ENCODE results near the gene ARHGEF1.
"Not testable (repeated sequence)": the region's sequence is repeated elsewhere in the genome, so short reads cannot be mapped to it uniquely, and the experiment has no call there.

ARHGEF1 gene

DNA sequence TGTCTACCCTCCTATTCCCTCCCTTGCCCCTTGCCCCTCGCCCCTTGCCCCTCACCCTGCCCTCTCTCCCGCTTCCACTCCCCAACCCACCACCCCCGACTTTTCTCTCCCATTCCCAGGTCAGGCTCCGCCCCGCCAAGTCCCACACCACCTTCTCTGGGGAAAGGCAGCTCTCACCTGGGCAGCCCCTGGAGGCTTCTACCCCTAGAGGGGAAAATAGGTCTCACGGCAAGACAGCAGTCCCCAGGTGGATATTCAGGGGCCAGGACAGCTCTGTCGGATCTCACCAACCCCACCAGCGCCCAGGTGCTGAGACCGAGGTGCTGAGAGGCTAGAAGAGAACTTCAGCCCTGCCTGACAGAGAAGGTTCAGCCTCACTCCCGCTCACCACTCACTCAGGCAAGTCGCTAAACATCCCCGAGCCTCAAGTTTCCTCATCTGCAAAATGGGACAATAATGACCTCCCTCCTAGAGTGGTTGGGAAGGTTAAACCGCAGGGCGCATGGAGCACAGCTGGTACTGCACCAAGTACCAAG lies 46.6 kb downstream of the ARHGEF1 start:
- H3K4me3 ChIP-seq (ENCODE audit: low read depth, low read length), result no peak overlapping the region

DNA sequence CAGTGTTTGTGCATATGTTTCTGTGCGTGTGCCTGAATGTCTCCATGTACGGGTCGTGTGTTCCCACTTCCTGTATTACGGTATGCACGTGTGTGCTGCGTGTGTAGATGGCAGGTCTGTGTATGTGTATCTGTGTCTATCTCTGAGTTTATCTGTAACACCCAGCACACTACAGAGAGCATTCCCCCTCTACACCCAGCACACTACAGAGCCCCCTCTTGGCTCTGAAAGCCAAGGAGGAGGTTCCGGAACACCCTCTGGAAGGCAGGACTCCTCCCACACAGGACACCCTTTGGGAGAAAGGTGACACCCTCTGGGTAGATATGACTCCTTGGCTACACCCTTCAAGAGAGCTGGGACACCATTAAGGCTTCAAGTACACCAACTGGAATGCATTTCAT lies 47.3 kb downstream of the ARHGEF1 start:
- H3K4me3 ChIP-seq (ENCODE audit: low read depth, low read length), result no peak overlapping the region

DNA sequence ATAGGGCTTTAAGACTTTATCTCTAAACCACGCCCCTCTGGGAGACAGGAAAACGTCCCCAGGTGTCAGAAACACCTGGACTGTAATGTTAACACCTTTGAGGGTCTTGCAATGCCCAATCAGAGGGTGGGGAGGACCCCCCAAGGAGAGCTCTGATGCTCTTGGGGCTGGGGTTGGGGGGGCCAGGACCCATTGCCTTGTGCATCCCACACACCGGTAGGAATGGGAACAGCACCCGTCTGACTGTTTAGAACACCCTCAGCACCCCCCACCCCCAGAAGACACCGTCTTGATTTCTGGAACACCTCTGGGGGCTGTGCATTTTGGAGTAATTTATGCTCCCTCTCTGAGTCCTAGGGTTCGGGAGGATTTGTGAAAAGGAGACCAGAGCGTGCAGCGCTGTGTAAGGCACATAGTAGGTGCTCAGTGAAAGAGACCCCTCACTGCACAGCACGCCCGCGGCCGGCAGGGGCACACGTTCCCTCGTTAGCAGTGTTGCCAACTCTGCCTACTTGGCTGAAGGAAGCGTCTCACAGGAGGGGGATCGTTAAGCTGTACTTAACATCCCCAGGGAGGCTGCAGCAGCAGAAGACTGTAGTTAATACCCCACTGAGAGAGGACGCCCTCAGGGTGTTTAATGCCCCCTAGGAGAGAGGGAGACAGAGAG lies 48.1 kb downstream of the ARHGEF1 start:
- H3K4me3 ChIP-seq (ENCODE audit: low read depth, low read length), result no peak overlapping the region

DNA sequence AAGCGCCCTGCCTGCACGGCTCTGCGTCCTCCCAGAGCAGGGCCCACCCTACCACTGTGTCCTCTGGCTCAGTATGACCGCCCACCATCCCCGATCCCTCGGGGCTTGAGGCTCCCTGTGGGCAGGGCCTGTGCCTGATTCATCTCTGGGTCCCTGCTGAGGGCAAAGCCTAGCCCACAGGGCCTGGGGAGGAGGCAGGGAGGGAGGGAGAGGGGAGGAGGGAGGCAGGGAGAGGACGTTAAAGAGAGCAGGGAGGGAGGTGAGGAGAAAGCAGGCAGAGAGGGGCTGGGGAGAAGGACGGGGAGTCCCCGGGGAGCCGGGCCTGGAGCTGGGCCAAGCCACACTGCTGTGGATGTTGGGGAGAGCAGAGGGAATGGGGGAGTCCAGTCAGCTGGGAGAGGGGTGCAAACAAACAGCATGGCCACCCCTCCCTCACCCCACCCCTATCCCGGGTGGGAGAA lies 49.3 kb downstream of the ARHGEF1 start:
- H3K4me3 ChIP-seq (ENCODE audit: low read depth, low read length), result no peak overlapping the region

DNA sequence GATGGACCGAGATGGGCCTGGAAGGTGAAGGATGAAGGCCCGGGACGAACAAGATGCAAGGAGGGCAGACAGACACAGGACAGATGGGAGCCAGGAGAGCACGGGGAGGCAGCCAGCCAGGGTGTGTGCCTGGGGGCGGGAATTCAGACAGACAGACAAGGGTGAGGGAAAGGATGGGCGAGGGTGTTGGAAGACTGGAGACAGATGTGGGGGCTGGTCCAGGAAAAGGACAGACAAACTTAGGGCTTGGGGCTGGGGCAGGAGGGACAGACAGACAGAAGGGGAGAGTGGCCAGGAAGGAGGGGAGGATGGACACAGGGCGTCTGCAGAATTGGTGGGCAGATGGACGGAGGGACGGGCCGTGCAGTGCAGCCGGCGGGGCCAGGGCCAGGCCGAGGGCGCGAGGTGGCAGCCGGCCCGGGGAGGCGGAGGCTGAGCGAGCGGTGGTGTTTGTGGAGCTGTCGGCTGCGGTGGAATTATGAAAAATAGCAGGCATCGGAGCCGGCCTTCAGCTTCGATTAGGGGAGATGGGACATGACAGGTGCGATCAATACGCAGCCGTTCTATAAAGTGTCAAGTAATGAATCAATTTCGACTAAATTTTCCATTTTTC lies 49.8 kb downstream of the ARHGEF1 start:
- no peak overlapping the region for H3K4me3 ChIP-seq (ENCODE audit: low read depth, low read length)

DNA sequence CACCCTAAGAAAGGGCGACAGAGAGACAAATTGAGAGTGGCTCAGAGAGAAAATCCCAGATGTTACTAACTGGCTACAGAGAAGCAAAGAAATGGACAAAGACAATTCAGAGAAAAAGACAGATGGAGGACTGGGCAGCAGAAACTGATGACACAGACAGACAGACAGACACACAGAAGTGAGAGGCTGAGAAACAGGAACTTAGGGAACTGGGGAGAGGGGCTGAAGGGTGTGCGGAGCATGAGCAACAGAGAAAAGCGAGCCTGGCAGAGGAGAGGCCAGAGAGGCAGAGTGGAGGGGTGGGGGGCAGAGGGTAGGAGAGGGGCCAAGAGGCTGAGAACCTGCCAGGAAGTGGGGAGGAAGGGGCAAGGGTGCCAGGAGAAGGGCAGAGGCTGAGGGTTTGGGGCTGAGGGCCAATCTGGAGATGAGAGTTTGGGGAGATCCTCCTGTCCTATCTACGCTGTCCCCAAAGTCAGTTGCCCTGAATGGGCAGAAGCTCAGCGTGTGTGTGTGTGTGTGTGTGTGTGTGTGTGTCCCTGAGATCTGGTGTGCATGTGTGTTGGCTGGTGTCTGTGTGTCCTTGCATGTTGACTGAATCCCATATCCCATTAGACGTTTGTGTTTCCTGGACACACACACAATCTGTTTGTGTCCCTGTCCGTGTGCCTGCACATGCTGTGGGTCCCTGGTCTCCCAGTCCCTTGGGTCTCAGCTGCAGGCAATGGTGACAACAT lies 50.9 kb downstream of the ARHGEF1 start:
- H3K4me3 ChIP-seq (ENCODE audit: low read depth, low read length), result no peak overlapping the region

DNA sequence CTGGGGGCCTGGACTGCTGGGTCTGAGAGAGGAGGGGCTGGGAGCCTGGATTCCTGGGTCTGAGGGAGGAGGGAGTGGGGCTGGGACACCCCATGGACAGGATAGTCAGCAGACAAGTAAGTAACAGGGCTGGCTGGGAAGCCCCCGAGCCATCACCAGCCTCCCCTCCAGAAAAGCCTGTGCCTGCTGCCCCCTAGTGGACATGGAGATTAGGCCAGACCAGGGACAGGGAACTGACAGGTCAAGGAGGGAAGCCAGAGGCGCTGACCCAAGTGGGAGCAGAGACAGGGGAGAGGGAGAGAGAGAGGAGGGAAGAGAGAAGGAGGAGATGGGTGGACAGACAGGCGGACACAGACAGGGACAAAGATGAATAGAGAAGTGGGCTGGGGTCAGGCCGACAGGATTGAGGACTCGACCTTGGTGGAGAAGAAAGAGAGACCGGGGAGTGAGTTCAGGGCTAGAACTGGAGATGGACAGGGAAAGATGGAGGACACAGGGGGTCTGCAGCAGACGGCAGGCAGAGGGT lies 51.9 kb downstream of the ARHGEF1 start:
- no peak overlapping the region for H3K4me3 ChIP-seq (ENCODE audit: low read depth, low read length)

DNA sequence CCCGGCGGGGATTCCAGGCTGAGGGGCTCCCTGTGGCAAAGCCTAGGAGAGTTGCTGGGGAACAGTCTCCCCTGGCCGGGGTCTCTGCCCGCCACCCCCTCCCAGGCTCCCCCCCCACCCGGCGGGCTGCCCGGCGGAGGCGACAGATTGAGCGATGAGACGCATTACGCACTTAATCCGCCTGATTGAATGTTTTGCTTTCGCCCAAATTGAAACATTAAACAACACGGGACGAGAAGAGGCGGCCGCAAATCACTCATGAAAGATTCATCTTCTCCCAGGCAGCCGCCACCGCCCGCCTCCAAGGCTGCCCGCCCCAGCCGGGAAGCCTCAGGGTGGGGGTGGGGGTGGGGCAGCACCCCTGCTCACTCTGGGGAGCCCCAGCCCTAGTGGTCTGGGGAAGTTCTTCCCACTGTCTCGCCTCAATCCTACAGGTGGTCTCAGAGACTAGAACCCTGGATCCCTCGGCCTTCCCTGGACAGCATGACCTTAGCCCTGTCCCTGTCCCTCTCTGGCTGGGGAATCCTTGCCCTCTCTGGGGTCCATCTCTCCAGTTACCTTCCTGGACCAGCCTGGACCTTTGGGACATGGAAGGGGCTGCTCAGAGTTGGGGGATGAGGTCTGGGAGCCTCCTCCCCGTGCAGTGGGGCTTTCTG lies 52.9 kb downstream of the ARHGEF1 start:
- H3K4me3 ChIP-seq (ENCODE audit: low read depth, low read length), result no peak overlapping the region

DNA sequence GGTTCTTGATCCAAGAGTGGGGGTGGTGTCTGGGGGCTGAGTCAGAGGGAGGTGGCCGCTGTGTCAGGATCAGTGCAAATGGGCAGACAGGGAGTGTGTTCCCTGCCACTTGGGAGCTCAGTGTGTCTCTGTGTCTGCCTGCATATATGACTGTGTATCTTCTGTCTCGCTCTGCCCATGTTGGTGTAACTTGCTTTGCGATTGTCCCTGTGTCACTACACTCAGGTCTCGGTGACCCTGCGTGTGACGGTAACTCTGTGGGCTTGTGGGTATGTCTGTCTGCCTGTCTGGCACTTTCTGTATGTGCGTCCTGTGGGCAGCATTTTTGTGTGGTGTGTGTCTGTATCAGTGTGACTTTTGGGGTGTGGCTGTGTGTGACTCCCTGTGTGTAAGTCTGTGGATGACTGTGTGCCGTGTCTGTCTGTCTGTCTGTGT lies 53.4 kb downstream of the ARHGEF1 start:
- no peak overlapping the region for H3K4me3 ChIP-seq (ENCODE audit: low read depth, low read length)

DNA sequence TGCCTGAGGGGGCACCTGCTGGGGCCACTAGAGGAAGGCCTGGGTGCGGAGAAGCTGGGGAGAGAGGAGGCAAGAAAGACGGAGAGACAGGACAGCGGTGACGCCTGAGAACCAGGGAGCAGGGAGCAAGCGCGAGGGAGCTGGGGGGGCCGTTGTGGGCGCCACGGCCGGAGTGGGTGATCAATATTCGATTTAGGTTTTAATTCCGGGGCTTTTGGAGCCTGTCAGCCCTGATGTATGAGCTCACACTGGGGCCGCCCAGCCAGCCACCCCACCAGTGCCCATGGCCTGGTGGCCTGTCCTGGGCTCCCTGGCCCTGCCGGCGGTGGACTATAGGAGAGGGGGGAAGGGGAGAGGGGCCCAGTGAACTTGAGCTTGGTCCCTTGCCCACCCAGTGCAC lies 54.0 kb downstream of the ARHGEF1 start:
- H3K4me3 ChIP-seq (ENCODE audit: low read depth, low read length), result no peak overlapping the region

DNA sequence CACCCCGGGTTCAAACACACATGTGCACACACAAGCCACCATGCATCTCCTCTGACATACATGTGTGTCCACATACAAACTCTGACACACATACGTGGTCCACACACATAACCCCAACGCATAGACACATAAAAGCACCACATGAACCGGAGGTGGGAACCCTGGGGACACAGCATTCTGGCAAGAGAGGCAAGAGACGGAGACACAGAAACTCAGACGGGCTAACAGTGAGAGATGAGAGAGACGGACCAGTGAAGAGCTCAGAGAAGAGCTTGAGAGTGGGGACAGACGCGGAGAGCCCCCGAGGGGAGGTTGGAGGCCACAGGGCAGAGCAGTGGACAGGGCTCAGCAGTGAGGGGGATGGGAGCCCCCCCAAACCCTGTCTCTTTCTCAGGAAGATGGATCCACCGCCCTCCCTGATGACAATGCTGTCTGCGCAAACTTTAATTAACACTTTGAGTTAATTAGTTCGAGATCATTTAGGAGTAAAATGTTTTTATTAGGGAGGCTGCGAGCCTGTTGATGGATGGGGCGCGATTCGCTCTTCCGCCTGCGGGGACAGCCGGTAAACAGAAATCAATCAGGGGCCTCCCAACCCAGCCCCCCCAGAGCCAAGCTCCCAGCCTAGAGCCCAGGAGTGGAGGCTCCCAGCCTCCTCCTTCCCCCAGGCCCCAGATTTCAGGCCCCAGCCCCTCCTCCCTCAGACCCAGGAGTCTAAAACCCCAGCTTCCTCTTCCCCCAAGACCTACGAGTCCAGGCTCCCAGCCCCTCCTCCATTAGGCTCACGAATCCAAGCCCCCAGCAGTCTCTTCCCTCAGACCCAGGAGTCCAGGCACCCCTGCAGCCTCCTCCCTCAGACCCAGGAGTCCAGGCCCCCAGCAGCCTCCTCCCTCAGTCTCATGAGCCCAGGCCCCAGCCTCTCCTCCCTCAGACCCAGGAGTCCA lies 54.8 kb downstream of the ARHGEF1 start:
- no peak overlapping the region for H3K4me3 ChIP-seq (ENCODE audit: low read depth, low read length)

DNA sequence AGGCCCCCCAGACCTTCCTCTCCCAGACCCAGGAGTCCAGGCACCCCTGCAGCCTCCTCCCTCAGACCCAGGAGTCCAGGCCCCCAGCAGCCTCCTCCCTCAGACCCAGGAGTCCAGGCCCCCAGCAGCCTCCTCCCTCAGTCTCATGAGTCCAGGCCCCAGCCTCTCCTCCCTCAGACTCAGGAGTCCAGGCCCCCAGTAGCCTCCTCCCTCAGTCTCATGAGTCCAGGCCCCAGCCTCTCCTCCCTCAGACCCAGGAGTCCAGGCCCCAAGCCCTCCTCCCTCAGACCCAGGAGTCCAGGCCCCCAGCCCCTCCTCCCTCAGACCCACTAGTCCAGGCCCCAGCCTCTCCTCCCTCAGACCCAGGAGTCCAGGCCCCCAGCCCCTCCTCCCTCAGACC lies 56.2 kb downstream of the ARHGEF1 start:
- H3K4me3 ChIP-seq (ENCODE audit: low read depth, low read length), result not testable (repeated sequence)

DNA sequence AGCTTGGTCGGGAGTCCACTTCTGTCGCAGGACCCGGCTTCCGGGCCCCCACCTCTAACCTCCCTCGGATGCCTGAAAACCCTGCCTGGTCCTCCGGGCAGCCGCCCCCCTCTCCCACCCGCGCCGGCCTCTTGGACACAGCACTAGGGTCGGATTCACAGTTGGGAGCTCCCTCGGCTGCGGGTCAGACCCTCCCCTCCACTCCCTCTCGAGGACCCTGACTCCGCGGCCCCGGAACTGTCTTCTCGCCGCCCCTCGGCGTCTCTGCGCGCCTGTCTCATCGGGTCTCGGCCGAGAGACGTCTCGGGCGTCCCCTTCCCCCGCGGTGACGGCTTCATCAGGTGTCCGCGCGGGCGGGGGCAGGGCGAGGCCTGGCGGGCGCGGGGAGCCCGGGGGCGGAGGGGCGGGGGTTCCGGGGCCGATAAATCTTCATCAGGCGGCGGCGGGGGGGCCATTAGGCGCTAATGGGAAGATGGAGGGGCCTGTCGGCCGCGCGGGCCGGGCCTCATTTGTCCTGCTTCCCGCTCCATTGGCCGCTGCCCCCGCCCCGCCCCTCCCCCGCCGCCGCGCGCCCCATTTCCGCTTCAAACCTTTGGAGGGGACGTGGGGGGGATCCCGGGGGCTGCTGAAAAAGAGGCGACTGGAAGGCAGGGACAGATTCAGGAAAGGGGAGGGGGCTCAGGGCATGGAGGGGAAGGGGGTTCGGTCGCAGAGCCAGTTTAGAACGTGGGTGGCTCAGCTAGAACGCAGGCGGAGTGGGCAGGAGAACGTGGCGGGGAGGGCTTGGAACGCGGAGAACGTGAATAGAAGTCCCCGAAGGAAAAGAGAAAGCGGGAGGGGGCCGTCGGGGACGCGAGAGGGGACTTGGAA lies 57.1 kb downstream of the ARHGEF1 start:
- peak overlapping the region; percentile 47 for H3K4me3 ChIP-seq (ENCODE audit: low read depth, low read length)

DNA sequence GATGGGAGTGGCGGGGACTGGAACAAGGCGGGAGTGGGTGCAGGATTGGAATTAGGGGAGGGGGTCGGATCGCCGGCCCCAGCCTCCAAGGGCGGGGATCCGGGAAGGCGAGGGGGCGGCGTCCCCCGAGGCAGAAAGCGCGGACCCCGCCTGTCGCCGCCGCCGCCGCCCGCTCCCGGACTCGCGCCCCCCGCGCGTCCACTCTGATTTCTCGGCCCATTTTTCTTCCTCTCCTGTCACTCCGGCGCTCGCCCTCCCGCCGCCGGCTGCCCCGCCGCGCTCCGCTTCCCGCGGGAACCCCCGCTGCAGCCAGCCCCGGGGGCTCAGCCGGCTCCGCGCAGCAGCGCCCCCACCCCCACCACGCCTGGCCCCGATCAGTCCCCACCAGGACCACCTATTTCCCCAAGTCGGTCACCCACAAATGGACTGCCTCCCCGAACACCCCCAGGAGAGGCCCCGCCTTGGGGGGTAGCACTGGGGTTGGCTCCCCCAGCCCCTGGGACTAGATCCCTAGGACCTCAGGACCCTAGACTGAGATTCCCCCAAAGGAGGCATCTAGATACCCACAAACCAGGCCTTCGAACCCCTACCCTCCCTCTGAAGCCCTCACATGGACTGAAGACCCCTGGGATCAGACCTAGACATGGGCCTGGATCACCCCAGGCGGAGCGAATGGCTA lies 57.9 kb downstream of the ARHGEF1 start:
- peak overlapping the region; percentile 47 for H3K4me3 ChIP-seq (ENCODE audit: low read depth, low read length)

DNA sequence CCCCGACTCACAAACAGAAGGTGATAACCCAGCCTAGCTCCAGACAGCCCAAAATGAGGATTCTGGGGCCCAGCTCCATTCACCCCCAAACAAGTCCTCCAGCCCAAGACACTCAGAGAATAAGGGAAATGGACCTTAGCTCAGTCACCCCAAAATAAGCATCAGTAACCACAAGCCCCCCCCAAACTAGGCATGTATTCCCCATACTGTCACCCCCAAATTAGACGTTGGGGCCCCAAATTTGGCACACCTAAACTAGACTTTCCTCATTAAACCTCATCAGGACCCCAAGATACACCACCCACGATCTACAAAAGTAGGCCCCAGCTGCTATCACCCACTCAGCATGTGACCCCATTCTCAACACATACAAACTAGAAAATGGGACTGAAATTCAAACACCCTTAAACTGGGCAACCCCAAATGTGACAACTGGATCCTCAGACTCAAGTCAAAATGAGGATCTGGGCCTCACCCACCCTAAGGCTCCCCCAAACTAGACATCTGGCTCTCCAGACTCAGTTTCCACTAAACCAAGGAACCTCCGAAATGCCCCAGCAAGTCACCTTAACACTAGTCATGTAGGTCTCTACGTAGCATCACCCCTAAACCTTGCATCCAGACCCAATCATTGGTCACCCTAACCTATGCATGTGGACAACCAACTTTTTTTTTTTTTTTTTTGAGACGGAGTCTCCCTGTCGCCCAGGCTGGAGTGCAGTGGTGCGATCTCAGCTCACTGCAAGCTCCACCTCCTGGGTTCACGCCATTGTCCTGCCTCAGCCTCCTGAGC lies 58.6 kb downstream of the ARHGEF1 start:
- H3K4me3 ChIP-seq (ENCODE audit: low read depth, low read length), result no peak overlapping the region

DNA sequence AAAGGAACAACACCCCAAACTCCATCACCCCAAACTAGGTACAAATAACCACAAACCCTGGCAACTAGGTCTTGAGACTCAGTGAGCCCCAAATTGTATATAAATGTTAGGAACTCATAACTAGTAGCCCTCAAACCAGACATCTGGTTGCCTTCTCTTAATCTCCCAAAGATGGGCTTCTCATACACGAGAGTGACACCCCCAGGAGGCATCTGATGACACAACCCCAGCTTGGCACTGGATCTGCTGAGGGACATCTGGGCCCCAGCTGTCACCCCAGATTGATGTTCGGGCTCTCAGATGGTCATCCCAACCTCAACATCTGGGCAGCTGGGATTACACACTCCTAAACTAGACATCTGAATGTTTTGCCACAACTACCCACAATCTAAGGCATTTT lies 61.4 kb downstream of the ARHGEF1 start:
- H3K4me3 ChIP-seq (ENCODE audit: low read depth, low read length), result no peak overlapping the region

DNA sequence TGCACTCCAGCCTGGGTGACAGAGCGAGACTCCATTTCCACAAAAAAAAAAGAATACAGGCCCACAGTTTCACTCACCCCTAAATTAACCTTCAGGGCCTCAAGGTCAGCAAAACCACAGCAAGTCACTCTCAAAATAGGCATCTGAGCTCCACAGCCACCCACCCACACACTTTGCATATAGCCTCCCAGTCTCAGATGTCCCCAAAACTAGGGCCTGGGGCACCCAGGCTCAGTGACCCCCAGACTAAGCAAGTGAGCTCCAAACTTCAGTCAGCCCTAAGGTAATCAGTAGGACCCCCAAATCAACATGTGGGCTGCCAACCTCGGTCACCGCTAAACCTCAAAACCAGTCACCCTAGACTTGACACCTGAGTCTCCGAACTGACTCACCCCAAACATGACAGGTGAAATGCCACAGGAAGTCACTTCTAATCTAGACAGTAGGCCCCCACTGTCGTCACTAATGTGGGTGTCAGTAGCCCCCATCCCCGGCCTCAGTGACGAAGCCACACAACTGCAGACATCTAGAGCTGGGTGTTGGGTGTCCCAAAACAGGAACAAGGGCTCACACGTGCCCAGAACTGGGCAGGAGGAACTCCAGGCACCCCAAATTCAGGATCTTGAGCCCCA lies 62.3 kb downstream of the ARHGEF1 start:
- no peak overlapping the region for H3K4me3 ChIP-seq (ENCODE audit: low read depth, low read length)
